ENCODE results near the gene AKR7A3.

The AKR7A3 gene

GRCh38 chr1:19254416-19254815 is 34.2 kb downstream of the AKR7A3 start:
- DNase-seq (ENCODE audit: low read depth): no peak

- peak; percentile 85 for DNase-seq (ENCODE audit: low read depth)
These were observed 37.0 kb downstream of the AKR7A3 start, which contains the start of the genes EMC1 and MRTO4 for GRCh38 chr1:19251305-19252196. Gene EMC1 (minus strand): TSS chr1:19251524. CDS start chr1:19251509, 15 bp downstream. Gene MRTO4 (plus strand): TSS chr1:19251805. CDS start chr1:19251836, 31 bp downstream.

GRCh38 chr1:19250629-19251304 is 37.8 kb downstream of the AKR7A3 start:
- no peak for DNase-seq (ENCODE audit: low read depth)

- peak; percentile 51 for DNase-seq (ENCODE audit: low read depth)
These were observed 47.7 kb downstream of the AKR7A3 start for GRCh38 chr1:19240673-19241538.

- DNase-seq (ENCODE audit: low read depth): no peak
These were observed 48.7 kb downstream of the AKR7A3 start for GRCh38 chr1:19239876-19240275.

GRCh38 chr1:19234224-19234623 is 54.3 kb downstream of the AKR7A3 start:
- no peak for DNase-seq (ENCODE audit: low read depth)
